Liver (tissue), 3 donors: ENCODE measurements around the gene GPR84.

Source experiments
- ATF3 ChIP-seq: IDR thresholded peaks from 2 replicates; pipeline ENCODE4 v1.6.1; 2016; ENCODE audit warnings: antibody characterized with exemption
- CTCF ChIP-seq: fragments of 150-350 bp; IDR thresholded peaks from 2 replicates; pipeline ENCODE4 v1.5.1; 2017; ENCODE audit warnings: improper control_type of control experiment, low read depth, low read length; ENCODE audit not compliant: missing input control
- FOXA1 ChIP-seq: IDR thresholded peaks from 2 replicates; pipeline ENCODE4 v1.6.1; 2016; ENCODE audit warnings: antibody characterized with exemption
- GABPA ChIP-seq, 2 donors: IDR thresholded peaks in 1 of 2; conservative IDR thresholded peaks in 1 of 2; 2 replicates each; pipeline ENCODE4 v1.6.1; 2016; ENCODE audit warnings: antibody characterized with exemption in 2 of 2, mild to moderate bottlenecking in 1 of 2, moderate library complexity in 1 of 2
- JUND ChIP-seq, 2 donors: IDR thresholded peaks; 2 replicates each; pipeline ENCODE4 v1.6.1; 2016; ENCODE audit warnings: antibody characterized with exemption in 2 of 2
- MAX ChIP-seq: IDR thresholded peaks from 2 replicates; pipeline ENCODE4 v1.6.1; 2016; ENCODE audit warnings: antibody characterized with exemption
- RAD21 ChIP-seq, 2 donors: IDR thresholded peaks; 2 replicates each; pipeline ENCODE4 v1.6.1; 2016; ENCODE audit warnings: antibody characterized with exemption in 2 of 2, mild to moderate bottlenecking in 2 of 2
- REST ChIP-seq: IDR thresholded peaks from 2 replicates; pipeline ENCODE4 v1.6.1; 2016; ENCODE audit warnings: antibody characterized with exemption, mild to moderate bottlenecking
- RXRA ChIP-seq, 2 donors: IDR thresholded peaks; 2 replicates each; pipeline ENCODE4 v1.6.1; 2017 to 2018; ENCODE audit warnings: antibody characterized with exemption in 2 of 2, mild to moderate bottlenecking in 1 of 2
- SP1 ChIP-seq: IDR thresholded peaks from 2 replicates; pipeline ENCODE4 v1.6.1; 2018; ENCODE audit warnings: antibody characterized with exemption, mild to moderate bottlenecking
- TAF1 ChIP-seq: conservative IDR thresholded peaks from 2 replicates; pipeline ENCODE4 v1.6.1; 2016; ENCODE audit warnings: antibody characterized with exemption, mild to moderate bottlenecking
- YY1 ChIP-seq: IDR thresholded peaks from 2 replicates; pipeline ENCODE4 v1.6.1; 2016; ENCODE audit warnings: antibody characterized with exemption, mild to moderate bottlenecking
- ZBTB33 ChIP-seq: IDR thresholded peaks from 2 replicates; pipeline ENCODE4 v1.6.1; 2016; ENCODE audit warnings: antibody characterized with exemption
- donor health status: healthy.
- donor health status: healthy.

- no peak for TF ChIP-seq REST
- no peak for TF ChIP-seq CTCF
- no peak for TF ChIP-seq ATF3
- no peak for TF ChIP-seq GABPA (IDR thresholded peaks at IDR 0.05 in 1 of 2, conservative IDR thresholded peaks at IDR 0.05 in 1 of 2)
- no peak for TF ChIP-seq JUND (IDR thresholded peaks at IDR 0.05)
- TF ChIP-seq TAF1 = no peak
- no peak for TF ChIP-seq MAX
- no peak for TF ChIP-seq RAD21 (IDR thresholded peaks at IDR 0.05)
- no peak for TF ChIP-seq RXRA (IDR thresholded peaks at IDR 0.05)
- no peak for TF ChIP-seq SP1
- TF ChIP-seq YY1 = no peak
- TF ChIP-seq FOXA1 = no peak
- TF ChIP-seq ZBTB33 = no peak
These were observed 30.7 kb upstream of the GPR84 start for GRCh38 chr12:54394986-54395385.
